GM18499 (cell line): ENCODE results near the gene PARVB.
"Not testable (repeated sequence)": the region's sequence is repeated elsewhere in the genome, so short reads cannot be mapped to it uniquely, and the experiment has no call there.

Experiments
- ATAC-seq: cut with Tn5 transposase; IDR thresholded peaks from one replicate; pipeline ENCODE4 v1.9.1; 2021; ENCODE audit warnings: moderate number of reproducible peaks; ENCODE audit not compliant: insufficient read depth, unreplicated experiment

Gene PARVB

GRCh38 chr22:44098966-44099530 is 74.9 kb downstream of the PARVB start:
- no peak for ATAC-seq

- ATAC-seq = no peak
Measured at GRCh38 chr22:44099696-44100095, 75.6 kb downstream of the PARVB start.

GRCh38 chr22:44100411-44100810 is 76.3 kb downstream of the PARVB start:
- no peak for ATAC-seq

DNA sequence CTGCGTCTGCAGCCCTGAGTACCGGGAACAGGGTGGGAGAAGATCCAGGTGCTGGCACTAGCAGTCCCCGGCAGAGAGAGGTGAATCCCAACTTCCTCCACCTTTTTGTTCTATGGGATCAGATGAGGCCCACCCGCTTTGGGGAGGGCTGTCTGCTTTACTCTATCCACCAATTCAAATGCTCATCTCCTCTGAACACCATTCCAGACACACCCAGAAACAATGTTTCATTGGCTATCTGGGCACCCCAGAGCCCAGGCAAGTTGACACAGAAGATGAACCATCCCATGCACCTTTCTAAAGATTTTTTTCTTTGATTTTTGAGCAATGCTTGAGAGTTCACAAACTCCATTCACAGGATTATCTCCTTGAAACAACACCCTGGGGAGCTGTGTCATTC is 78.0 kb downstream of the PARVB start:
- no peak for ATAC-seq

DNA sequence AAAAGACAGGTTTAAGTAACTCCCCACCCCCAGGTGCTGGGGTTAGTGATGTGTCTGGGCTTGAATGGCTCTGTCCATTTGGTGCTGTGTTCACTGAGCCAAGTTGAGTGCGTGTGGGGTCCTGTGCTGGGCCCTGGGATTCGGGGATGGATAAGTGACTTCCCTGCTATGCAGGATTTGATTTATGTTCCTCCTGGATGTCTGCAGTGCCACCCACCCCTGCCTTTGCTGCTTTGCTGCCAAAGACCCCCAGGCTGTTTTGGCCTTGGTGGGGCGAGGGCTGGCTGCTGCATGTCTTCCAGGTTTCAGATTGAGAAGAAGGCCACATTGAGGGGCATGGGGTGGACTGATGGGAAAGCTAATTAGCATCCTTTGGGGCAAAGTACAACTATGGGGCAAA is 78.8 kb downstream of the PARVB start:
- ATAC-seq = no peak

DNA sequence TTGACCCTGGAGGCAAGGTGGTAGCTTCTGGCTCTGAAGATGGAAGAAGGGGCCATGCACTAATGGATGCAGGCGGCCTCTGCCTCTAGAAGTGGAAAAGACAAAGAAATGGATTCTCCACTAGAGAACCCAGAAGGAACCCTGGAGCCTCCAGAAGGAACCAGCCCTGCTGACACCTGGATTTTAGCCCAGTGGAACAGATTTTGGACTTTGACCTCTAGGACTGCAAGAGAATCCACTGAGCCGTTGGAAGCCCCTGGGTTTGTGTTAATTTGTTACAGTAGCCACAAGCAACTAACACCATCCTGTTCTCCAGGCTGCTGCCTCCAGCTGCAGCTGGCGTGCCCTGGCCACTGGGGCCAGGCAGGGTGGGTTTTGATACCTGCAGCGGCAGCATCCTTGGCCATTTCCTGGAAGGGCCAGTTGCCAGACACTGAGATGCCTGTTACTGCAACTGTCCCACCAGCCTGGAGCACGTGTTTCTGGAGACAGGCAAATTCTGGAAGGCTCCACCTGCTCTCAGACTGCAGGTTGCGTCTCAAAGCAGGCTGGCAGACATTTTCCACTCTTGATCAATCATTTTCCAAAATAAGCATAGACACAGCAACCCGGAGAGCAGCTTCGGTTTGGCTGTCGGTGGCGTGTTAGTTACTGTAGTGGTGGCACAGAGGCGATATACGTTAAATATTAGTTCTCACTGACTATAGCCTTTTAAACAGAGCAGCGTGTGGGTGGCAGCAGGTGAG is 79.8 kb downstream of the PARVB start:
- ATAC-seq = no peak

- ATAC-seq = no peak
Measured at GRCh38 chr22:44107340-44107739, 83.2 kb downstream of the PARVB start.

DNA sequence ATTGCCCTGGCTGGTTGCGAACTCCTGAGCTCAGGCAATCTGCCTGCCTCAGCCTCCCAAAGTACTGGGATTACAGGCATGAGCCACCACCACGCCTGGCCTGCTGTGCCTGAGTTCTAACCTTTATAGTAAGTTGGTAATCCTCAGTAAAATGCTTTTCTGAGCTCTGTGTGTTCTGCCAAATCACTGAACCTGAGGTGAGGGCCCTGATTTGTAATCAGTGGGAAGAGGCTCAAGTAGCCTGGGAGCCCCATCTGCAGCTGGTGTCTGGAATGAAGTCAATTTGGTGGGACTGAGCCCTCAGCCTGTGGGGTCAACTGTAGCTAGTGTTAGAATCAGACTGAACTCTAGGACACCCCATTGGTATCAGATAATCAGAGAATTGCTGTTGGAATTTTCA is 84.0 kb downstream of the PARVB start:
- ATAC-seq = no peak

DNA sequence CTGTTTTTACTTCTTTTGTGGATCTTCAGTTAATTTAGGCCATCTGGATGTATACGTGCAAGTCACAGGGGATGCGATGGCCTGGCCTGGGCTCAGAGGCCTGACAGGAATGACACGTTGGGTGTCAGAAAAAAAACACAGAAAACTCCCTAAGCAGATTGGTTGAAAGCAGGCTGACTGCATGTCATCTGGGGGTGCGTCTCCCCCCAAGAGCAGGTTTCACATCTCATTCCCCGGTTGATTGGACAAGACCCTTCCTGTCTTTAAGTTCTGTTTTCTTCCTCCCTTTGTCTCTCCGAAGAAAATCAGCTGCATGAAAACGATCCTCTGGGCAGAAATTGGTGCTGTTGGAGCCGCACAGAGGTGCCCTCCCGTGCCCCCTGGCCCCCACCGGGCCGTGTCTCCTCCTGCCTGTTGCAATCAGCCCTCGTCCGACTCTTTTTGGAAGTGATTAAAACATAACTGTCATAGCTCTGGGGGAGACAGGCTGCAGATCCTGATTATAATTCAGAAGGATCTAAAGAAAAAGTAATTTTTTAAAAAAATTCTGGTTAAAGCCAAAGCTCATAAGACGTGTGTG is 84.8 kb downstream of the PARVB start:
- no peak for ATAC-seq

GRCh38 chr22:44109416-44109815 is 85.3 kb downstream of the PARVB start:
- ATAC-seq = no peak

DNA sequence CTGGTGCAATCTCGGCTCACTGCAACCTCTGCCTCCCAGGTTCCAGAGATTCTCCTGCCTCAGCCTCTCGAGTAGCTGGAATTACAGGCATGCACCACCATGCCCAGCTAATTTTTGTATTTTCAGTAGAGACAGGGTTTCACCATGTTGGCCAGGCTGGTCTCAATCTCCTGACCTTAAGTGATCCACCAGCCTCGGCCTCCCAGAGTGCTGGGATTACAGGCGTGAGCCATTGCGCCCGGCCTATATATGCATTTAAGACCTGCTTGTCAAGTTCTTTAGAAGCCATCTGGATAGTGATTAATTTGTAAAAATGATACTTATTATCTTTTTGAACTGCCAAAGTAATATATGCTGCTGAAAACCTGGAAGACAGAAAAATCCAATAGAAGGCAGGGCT is 86.6 kb downstream of the PARVB start:
- not testable (repeated sequence) for ATAC-seq

- no peak for ATAC-seq
Measured at GRCh38 chr22:44111562-44112155, 87.6 kb downstream of the PARVB start.

- ATAC-seq = no peak
Measured at GRCh38 chr22:44112191-44112590, 88.1 kb downstream of the PARVB start.

DNA sequence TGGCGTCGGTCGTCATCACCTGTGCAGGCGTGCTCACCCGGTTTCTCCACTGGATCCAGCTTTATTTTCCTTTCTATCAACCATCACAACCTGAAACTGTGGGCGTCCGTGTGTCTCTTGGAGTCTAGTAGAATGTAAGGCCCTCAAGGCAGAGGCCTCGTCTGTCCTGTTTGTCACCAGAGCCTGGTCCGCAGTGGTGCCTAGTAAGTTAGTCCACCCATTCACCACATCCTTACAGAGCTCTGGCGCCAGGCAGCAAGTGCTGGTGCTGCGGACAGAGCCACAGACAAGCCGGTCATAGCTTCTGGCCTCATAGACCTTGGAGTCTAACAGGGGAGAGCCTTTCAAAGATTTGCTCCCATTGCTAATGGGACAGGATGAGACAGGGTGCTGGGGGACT is 92.2 kb downstream of the PARVB start:
- ATAC-seq = no peak

- ATAC-seq = no peak
Measured at GRCh38 chr22:44116755-44117684, 92.9 kb downstream of the PARVB start.

DNA sequence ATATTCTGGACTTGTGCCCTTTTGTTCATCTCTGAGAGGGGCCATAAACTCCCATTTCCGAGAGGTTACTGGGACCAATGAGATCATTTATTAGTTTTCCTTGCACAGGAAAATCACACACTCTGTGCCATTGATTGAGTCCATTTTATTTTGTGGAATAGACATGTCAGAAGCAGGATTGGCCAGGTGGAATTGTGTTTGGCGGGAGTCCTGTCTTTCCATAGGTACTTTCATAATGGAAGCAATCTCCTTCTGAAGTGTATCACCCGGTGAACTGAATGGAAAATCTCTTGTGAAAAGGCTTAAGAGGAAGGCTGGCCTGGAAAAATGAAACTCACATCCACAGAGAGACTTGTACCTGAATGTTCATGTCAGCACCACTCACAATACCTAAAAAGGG is 93.6 kb downstream of the PARVB start:
- no peak for ATAC-seq

DNA sequence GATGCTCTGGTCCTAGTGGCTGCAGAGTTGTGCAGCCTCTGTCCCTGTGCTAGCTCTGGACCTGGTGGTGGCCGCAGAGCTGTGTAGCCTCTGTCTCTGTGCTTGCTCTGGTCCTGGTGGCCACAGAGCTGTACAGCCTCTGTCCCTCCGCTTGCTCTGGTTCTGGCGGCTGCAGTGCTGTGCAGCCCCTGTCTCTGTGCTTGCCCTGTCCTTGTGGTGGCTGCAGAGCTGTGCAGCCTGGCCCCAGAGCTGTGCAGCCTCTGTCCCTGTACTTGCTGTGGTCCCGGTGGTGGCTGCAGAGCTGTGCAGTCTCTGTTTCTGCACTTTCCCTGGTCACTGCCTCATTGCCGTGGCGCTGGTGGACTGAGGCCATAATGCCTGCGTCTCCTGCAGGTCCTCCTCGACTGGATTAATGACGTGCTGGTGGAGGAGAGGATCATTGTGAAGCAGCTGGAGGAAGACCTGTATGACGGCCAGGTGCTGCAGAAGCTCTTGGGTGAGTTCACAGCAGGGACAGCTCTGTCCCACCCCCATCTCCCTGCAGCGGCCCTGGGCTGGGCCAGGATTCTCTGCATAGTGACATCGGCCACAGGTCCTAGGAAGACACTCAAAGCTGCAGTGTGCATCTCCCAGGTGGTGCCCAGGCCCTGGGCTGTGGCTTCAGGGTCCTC is 94.7 kb downstream of the PARVB start:
- ATAC-seq = no peak

DNA sequence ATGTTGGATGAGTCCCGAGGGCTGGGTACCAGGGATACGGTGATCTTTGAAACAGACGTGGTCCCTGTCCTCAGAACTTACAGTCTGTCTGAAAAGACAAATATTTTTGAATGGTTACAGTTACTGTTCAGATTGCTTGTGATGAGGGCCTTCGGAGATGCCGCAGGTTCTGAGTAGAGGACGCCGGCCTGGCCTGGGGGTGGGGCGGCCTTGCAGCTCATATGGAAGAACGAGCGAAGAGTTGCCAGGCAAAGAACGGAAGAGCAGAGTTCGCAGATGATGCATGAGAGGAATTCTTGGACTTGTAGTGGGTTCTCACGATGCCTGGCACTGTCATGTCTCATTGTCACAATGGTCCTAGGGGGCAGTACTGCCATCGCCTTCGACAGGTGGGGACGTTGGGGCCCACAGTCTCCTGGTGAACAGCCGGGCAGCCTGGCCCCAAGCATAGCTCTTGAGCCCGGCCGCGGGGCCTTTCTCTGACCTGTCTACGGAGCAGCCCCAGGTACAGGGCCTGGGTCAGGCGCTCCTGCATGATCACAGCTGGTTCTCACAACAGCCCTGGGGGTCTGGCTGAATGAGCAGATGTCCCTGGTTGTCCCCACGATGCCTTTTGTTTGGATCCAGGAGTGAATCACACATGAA is 95.7 kb downstream of the PARVB start:
- ATAC-seq = no peak

DNA sequence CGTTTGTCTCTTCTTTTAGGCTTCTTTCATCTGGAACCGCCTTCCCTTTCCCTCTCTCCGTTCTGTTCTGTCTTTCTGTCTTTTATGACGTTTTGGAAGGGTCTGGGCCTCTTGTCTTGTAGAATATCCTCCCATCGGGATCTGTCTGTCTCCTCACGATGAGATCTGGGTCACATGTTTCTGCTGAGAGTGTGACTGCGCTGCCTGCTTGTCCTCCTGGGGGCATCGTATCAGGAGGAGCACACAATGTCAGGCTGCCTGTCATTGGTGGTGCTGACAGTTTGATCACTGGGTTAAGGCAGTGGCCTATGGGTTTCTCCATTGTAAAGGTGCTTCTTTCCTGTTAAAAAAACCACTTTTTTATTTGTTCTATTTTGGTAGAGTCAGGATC is 96.2 kb downstream of the PARVB start:
- no peak for ATAC-seq

DNA sequence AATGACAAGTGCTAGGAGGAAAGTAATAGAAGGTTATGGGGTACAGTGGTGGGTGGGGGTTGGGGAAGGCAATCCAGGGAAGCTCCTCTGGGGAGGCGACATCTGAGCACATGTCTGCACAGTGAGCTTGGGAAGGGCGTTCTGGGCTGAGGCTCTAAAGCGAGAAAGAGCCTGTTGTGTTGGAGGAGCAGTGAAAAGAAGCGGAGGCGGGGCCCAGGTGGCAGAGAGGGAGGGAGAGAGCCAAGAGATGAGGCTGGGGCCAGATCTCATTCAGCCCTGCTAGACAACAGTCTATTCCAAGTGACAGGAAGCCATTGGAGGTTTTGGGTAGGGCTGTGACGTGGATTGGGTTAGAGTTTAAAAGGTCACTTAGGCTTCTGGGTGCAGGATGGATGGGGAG is 101.3 kb downstream of the PARVB start:
- ATAC-seq = no peak
